ENCODE results near the gene FPGS.

- TF ChIP-seq, protein P1, sequence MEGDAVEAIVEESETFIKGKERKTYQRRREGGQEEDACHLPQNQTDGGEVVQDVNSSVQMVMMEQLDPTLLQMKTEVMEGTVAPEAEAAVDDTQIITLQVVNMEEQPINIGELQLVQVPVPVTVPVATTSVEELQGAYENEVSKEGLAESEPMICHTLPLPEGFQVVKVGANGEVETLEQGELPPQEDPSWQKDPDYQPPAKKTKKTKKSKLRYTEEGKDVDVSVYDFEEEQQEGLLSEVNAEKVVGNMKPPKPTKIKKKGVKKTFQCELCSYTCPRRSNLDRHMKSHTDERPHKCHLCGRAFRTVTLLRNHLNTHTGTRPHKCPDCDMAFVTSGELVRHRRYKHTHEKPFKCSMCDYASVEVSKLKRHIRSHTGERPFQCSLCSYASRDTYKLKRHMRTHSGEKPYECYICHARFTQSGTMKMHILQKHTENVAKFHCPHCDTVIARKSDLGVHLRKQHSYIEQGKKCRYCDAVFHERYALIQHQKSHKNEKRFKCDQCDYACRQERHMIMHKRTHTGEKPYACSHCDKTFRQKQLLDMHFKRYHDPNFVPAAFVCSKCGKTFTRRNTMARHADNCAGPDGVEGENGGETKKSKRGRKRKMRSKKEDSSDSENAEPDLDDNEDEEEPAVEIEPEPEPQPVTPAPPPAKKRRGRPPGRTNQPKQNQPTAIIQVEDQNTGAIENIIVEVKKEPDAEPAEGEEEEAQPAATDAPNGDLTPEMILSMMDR (IDR thresholded peaks at IDR 0.05 in 2 of 3, conservative IDR thresholded peaks at IDR 0.05 in 1 of 3; ENCODE audit: borderline replicate concordance in 1 of 3, insufficient read depth in 1 of 3, low read depth in 2 of 3, low read length in 2 of 3): no peak
- no peak for TF ChIP-seq YY1 (IDR thresholded peaks at IDR 0.05; ENCODE audit: extremely low read depth, insufficient replicate concordance, low read depth, low read length)
These were observed 43.8 kb upstream of the FPGS start for GRCh38 chr9:127758843-127759242.
